Activated CD4-positive, alpha-beta memory T cell treated with anti-CD3 and anti-CD28 coated beads for 36 hours (primary cell): ENCODE measurements around the gene GALNS. TPM values are rescaled to one million over a fixed set of nuclear protein-coding genes. Genes with fewer than 3 reads are reported as not detected.

ENCODE experiments used
- CTCF ChIA-PET: fragments of 350-600 bp; sonication (Branson Sonifier 250); formaldehyde crosslinking; loops from one replicate; lab custom pipeline; 2021; ENCODE audit warnings: antibody characterized with exemption, inconsistent platforms; lab: Charles Lee
- POLR2A ChIA-PET: fragments of 350-600 bp; sonication (Branson Sonifier 250); formaldehyde crosslinking; loops from one replicate; lab custom pipeline; 2021; ENCODE audit warnings: antibody characterized with exemption; lab: Charles Lee
- DNase-seq: peaks from one replicate; pipeline ENCODE4 v3.0.0-alpha.2; 2020
- H3K27ac Mint-ChIP-seq: one replicate; pipeline ENCODE4 v1.8.0; 2021; ENCODE audit warnings: mixed read lengths
- H3K27me3 Mint-ChIP-seq: one replicate; pipeline ENCODE4 v1.8.0; 2021; ENCODE audit warnings: mixed read lengths
- H3K36me3 Mint-ChIP-seq: one replicate; pipeline ENCODE4 v1.8.0; 2021; ENCODE audit warnings: mixed read lengths
- H3K4me1 Mint-ChIP-seq: one replicate; pipeline ENCODE4 v1.8.0; 2021; ENCODE audit warnings: low read depth, mixed read lengths
- H3K4me3 Mint-ChIP-seq: one replicate; pipeline ENCODE4 v1.8.0; 2021; ENCODE audit warnings: mild to moderate bottlenecking, mixed read lengths
- H3K9me3 Mint-ChIP-seq: one replicate; pipeline ENCODE4 v1.8.0; 2021; ENCODE audit warnings: mixed read lengths
- intact Hi-C: fragments of 100-400 bp; cut with micrococcal nuclease; formaldehyde crosslinking; loops from one replicate; pipeline ENCODE4 v1.15.1; 2023
- total RNA-seq, 2 experiments: library from RNA; stranded (reverse); gene quantifications; one replicate each; pipeline ENCODE4 v1.2.3, GENCODE V29; 2021

Gene GALNS
- total RNA-seq, 2 experiments from 2014 or later, result 22.0 to 24.1 TPM

GRCh38 chr16:88821168-88821850, 35.4 kb downstream of the GALNS start:
- Mint-ChIP-seq H3K36me3 (no peaks in the 10 kb centered on the region), H3K27me3 (no peaks in the 10 kb centered on the region), H3K4me1 (no peaks in the 10 kb centered on the region), H3K9me3 (no peaks in the 10 kb centered on the region), H3K4me3 (no peak overlapping the region), H3K27ac (no peak overlapping the region)
- intact Hi-C loops, result no loop called here
- no peak for DNase-seq
- ChIA-PET POLR2A (no interaction called here), CTCF (interaction anchor here (1.4 kb wide), 1 partner anchor 344 kb away, joined by 3 read pairs; no protein-coding TSS in a partner anchor)

GRCh38 chr16:88820385-88821025, 36.2 kb downstream of the GALNS start:
- Mint-ChIP-seq H3K4me1 (no peaks in the 10 kb centered on the region), H3K27me3 (no peaks in the 10 kb centered on the region), H3K36me3 (no peaks in the 10 kb centered on the region), H3K9me3 (no peaks in the 10 kb centered on the region), H3K27ac (no peak overlapping the region), H3K4me3 (no peak overlapping the region)
- POLR2A ChIA-PET, result no interaction called here
- intact Hi-C loops, result no loop called here
- CTCF ChIA-PET, result interaction anchor here (1.0 to 1.8 kb wide), 3 partner anchors 83 to 347 kb away, joined by 3 to 4 read pairs (median 3); no protein-coding TSS in a partner anchor
- DNase-seq, result no peak

GRCh38 chr16:88819126-88819525, 37.6 kb downstream of the GALNS start:
- POLR2A ChIA-PET, result no interaction called here
- H3K4me1 Mint-ChIP-seq, result no peaks in the 10 kb centered on the region
- H3K27ac Mint-ChIP-seq, result no peak overlapping the region
- CTCF ChIA-PET, result interaction anchor here (0.9 to 1.8 kb wide), 2 partner anchors 14 to 348 kb away, joined by 3 to 4 read pairs; no protein-coding TSS in a partner anchor
- intact Hi-C loops, result loop anchor here (10.0 kb wide), 1 partner anchor 276 kb away; the partner anchor contains the start of gene ACSF3
- no peak overlapping the region for H3K4me3 Mint-ChIP-seq
- H3K36me3 Mint-ChIP-seq, result no peaks in the 10 kb centered on the region
- H3K9me3 Mint-ChIP-seq, result no peaks in the 10 kb centered on the region
- H3K27me3 Mint-ChIP-seq, result no peaks in the 10 kb centered on the region
- DNase-seq, result no peak

- CTCF ChIA-PET, result interaction anchor here (0.9 to 1.1 kb wide), 2 partner anchors 14 to 39 kb away, joined by 3 to 4 read pairs; no protein-coding TSS in a partner anchor
- Mint-ChIP-seq H3K27me3 (no peaks in the 10 kb centered on the region), H3K4me1 (no peaks in the 10 kb centered on the region), H3K4me3 (no peak overlapping the region), H3K27ac (no peak overlapping the region), H3K9me3 (no peaks in the 10 kb centered on the region), H3K36me3 (no peaks in the 10 kb centered on the region)
- no peak for DNase-seq
- POLR2A ChIA-PET, result no interaction called here
- intact Hi-C loops, result loop anchor here (10.0 kb wide), 1 partner anchor 276 kb away; the partner anchor contains the start of gene ACSF3
Observed at GRCh38 chr16:88818575-88818874, 38.2 kb downstream of the GALNS start.

- no peak overlapping the region for H3K27ac Mint-ChIP-seq
- ChIA-PET POLR2A (no interaction called here), CTCF (interaction anchor here (1.1 to 1.5 kb wide), 2 partner anchors 40 to 349 kb away, joined by 4 read pairs; no protein-coding TSS in a partner anchor)
- DNase-seq, result no peak
- intact Hi-C loops, result loop anchor here (2.0 to 10.0 kb wide), 2 partner anchors 277 to 349 kb away; partner anchors contain the start of gene ACSF3
- H3K27me3 Mint-ChIP-seq, result no peaks in the 10 kb centered on the region
- H3K36me3 Mint-ChIP-seq, result no peaks in the 10 kb centered on the region
- no peak overlapping the region for H3K4me3 Mint-ChIP-seq
- no peaks in the 10 kb centered on the region for H3K9me3 Mint-ChIP-seq
- no peaks in the 10 kb centered on the region for H3K4me1 Mint-ChIP-seq
Observed at GRCh38 chr16:88817785-88818574, 38.8 kb downstream of the GALNS start.

- no peak overlapping the region for H3K4me3 Mint-ChIP-seq
- intact Hi-C loops, result loop anchor here (2.0 to 10.0 kb wide), 2 partner anchors 278 to 350 kb away; partner anchors contain the start of gene ACSF3
- H3K9me3 Mint-ChIP-seq, result no peaks in the 10 kb centered on the region
- no peaks in the 10 kb centered on the region for H3K36me3 Mint-ChIP-seq
- peaks cover 4% of the 10 kb centered on the region for H3K4me1 Mint-ChIP-seq
- no peak for DNase-seq
- H3K27me3 Mint-ChIP-seq, result no peaks in the 10 kb centered on the region
- CTCF ChIA-PET, result interaction anchor here (1.5 to 2.0 kb wide), 2 partner anchors 41 to 350 kb away, joined by 4 to 14 read pairs; partner anchors contain the start of genes GALNS and TRAPPC2L
- POLR2A ChIA-PET, result no interaction called here
- no peak overlapping the region for H3K27ac Mint-ChIP-seq
Observed at GRCh38 chr16:88816736-88817535, 39.8 kb downstream of the GALNS start.

GRCh38 chr16:88815901-88816589, 40.7 kb downstream of the GALNS start:
- no peak overlapping the region for H3K27ac Mint-ChIP-seq
- no peaks in the 10 kb centered on the region for H3K9me3 Mint-ChIP-seq
- no peaks in the 10 kb centered on the region for H3K27me3 Mint-ChIP-seq
- ChIA-PET POLR2A (no interaction called here), CTCF (interaction anchor here (0.8 to 2.0 kb wide), 6 partner anchors 16 to 352 kb away, joined by 3 to 14 read pairs (median 3); partner anchors contain the start of genes GALNS and TRAPPC2L)
- H3K4me3 Mint-ChIP-seq, result no peak overlapping the region
- H3K36me3 Mint-ChIP-seq, result no peaks in the 10 kb centered on the region
- peaks cover 4% of the 10 kb centered on the region for H3K4me1 Mint-ChIP-seq
- peak; percentile 70 for DNase-seq
- intact Hi-C loops, result loop anchor here (2.0 to 10.0 kb wide), 2 partner anchors 279 to 351 kb away; partner anchors contain the start of gene ACSF3

- Mint-ChIP-seq H3K27me3 (no peaks in the 10 kb centered on the region), H3K4me3 (no peak overlapping the region), H3K4me1 (peaks cover 6% of the 10 kb centered on the region), H3K36me3 (peaks cover 8% of the 10 kb centered on the region), H3K27ac (no peak overlapping the region), H3K9me3 (no peaks in the 10 kb centered on the region)
- ChIA-PET POLR2A (no interaction called here), CTCF (interaction anchor here (0.8 to 2.0 kb wide), 9 partner anchors 15 to 353 kb away, joined by 3 to 14 read pairs (median 3); partner anchors contain the start of genes GALNS and TRAPPC2L)
- DNase-seq, result no peak
- intact Hi-C loops, result loop anchor here (10.0 kb wide), 1 partner anchor 280 kb away; the partner anchor contains the start of gene ACSF3
Observed at GRCh38 chr16:88815227-88815626, 41.5 kb downstream of the GALNS start.

GRCh38 chr16:88814144-88814502, 42.6 kb downstream of the GALNS start:
- CTCF ChIA-PET, result interaction anchor here (1.3 to 5.2 kb wide), 4 partner anchors 33 to 402 kb away, joined by 3 to 39 read pairs (median 8); partner anchors contain the start of genes GALNS and TRAPPC2L
- Mint-ChIP-seq H3K4me3 (no peak overlapping the region), H3K27ac (no peak overlapping the region), H3K27me3 (no peaks in the 10 kb centered on the region), H3K36me3 (peaks cover 17% of the 10 kb centered on the region), H3K4me1 (peaks cover 16% of the 10 kb centered on the region), H3K9me3 (no peaks in the 10 kb centered on the region)
- DNase-seq, result no peak
- intact Hi-C loops, result loop anchor here (10.0 kb wide), 1 partner anchor 281 kb away; the partner anchor contains the start of gene ACSF3
- POLR2A ChIA-PET, result no interaction called here
